ENCODE data around the gene CLEC2L. TPM values are rescaled to one million over a fixed set of nuclear protein-coding genes. Genes with fewer than 3 reads are reported as not detected.

CLEC2L gene
- total RNA-seq, 4 donors from 2014 or later: not detected

- no peak for TF ChIP-seq CTCF (IDR thresholded peaks at IDR 0.05; ENCODE audit: low read depth)
These were observed 44.8 kb downstream of the CLEC2L start for GRCh38 chr7:139568346-139568675.

GRCh38 chr7:139568813-139569490, 45.5 kb downstream of the CLEC2L start:
- no peak for TF ChIP-seq CTCF (IDR thresholded peaks at IDR 0.05; ENCODE audit: low read depth)

- TF ChIP-seq CTCF (IDR thresholded peaks at IDR 0.05; ENCODE audit: low read depth): no peak
These were observed 46.6 kb downstream of the CLEC2L start for GRCh38 chr7:139570119-139570518.

GRCh38 chr7:139570626-139571025, 47.1 kb downstream of the CLEC2L start:
- TF ChIP-seq CTCF (IDR thresholded peaks at IDR 0.05; ENCODE audit: low read depth): no peak

DNA sequence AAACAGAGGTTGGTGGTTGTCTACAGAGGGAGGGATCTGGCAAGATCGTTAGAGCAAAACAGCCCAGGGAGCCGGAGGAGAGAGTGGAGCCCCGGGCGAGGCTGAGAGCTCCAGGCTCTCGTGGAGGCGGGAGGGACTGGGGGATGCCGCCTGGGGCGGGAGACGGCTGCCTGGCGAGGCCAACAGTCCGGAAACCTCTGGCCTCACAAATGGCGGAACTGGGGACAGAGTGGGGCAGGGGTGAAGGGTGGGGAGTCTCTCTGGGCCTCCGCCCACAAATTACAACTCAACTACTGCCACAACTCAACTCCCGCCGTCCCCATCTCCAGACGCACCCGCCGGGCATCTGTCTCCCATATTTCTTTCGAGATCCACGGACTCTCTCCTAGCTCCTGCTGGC, 47.7 kb downstream of the CLEC2L start:
- TF ChIP-seq CTCF (IDR thresholded peaks at IDR 0.05; ENCODE audit: low read depth): no peak

GRCh38 chr7:139571651-139572050, 48.2 kb downstream of the CLEC2L start:
- TF ChIP-seq CTCF (IDR thresholded peaks at IDR 0.05; ENCODE audit: low read depth): no peak

DNA sequence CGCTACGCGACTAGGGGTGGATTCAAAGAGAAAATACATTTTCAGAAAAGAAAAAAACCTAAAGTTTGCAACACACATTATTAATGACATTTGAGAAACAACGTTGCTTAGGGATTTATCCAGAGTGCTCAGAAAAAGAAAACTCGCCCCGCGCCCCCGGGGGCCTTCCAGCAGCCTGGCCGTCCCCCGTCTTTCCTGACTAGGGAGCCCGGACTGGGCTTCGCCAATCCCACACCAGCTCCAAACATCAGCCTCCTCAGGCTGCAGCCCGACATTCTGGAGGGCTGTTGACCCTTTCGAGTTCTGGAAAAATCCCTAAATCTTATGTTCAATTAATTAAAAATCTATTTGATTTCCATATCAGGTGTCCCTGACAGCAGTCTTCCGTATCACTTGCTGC, 48.6 kb downstream of the CLEC2L start:
- no peak for TF ChIP-seq CTCF (IDR thresholded peaks at IDR 0.05; ENCODE audit: low read depth)
